SK-N-SH treated with all-trans-retinoic acid at 6 μM for 48 hours (cell line): ENCODE measurements around the gene ARID1B.

Experiments
- ARNTL ChIP-seq: fragments of 450-650 bp; formaldehyde crosslinking; IDR thresholded peaks from 2 replicates; pipeline ENCODE4 v1.5.0; 2020; ENCODE audit warnings: low read depth, mild to moderate bottlenecking, moderate library complexity, borderline replicate concordance
- CSDC2 ChIP-seq: fragments of 250-450 bp; sonication (Bioruptor Pico); IDR thresholded peaks from 2 replicates; pipeline ENCODE4 v1.5.0; 2020; ENCODE audit warnings: mild to moderate bottlenecking, moderate library complexity
- ESRRG ChIP-seq: fragments of 250-450 bp; sonication (Bioruptor Pico); IDR thresholded peaks from 2 replicates; pipeline ENCODE4 v1.6.1; 2021; ENCODE audit warnings: mild to moderate bottlenecking
- GLIS3 ChIP-seq: fragments of 250-450 bp; sonication (Bioruptor Pico); IDR thresholded peaks from 2 replicates; pipeline ENCODE4 v1.5.0; 2020; ENCODE audit warnings: mild to moderate bottlenecking, moderate library complexity
- ISL1 ChIP-seq: fragments of 250-450 bp; sonication (Bioruptor Pico); IDR thresholded peaks from 2 replicates; pipeline ENCODE4 v2.1.2; 2022; ENCODE audit warnings: mild to moderate bottlenecking, moderate library complexity
- RARB ChIP-seq: fragments of 250-450 bp; sonication (Bioruptor Pico); IDR thresholded peaks from 2 replicates; pipeline ENCODE4 v1.8.0; 2021; ENCODE audit warnings: mild to moderate bottlenecking, moderate library complexity
- ZC3H10 ChIP-seq: fragments of 250-450 bp; sonication (Bioruptor Pico); IDR thresholded peaks from 2 replicates; pipeline ENCODE4 v1.5.1; 2021; ENCODE audit warnings: mild to moderate bottlenecking, moderate library complexity
- ZFP3 ChIP-seq: fragments of 250-450 bp; sonication (Bioruptor Pico); IDR thresholded peaks from 2 replicates; pipeline ENCODE4 v1.5.0; 2020; ENCODE audit warnings: mild to moderate bottlenecking, moderate library complexity
- ZNF565 ChIP-seq: fragments of 450-650 bp; formaldehyde crosslinking; conservative IDR thresholded peaks from 2 replicates; pipeline ENCODE4 v1.5.0; 2020; ENCODE audit warnings: low read depth, mild to moderate bottlenecking, moderate library complexity
- ZNF70 ChIP-seq: fragments of 450-650 bp; formaldehyde crosslinking; IDR thresholded peaks from 2 replicates; pipeline ENCODE4 v1.5.0; 2020; ENCODE audit warnings: mild to moderate bottlenecking, moderate library complexity
- TF ChIP-seq, protein P1 (sequence below): fragments of 250-450 bp; sonication (Bioruptor Pico); IDR thresholded peaks from 2 replicates; pipeline ENCODE4 v1.8.0; 2020; ENCODE audit warnings: mild to moderate bottlenecking, moderate library complexity, borderline replicate concordance
- TF ChIP-seq, protein P2 (sequence below): fragments of 250-450 bp; sonication (Bioruptor Pico); IDR thresholded peaks from 2 replicates; pipeline ENCODE4 v1.5.1; 2020; ENCODE audit warnings: low read depth, mild to moderate bottlenecking, moderate library complexity
- TF ChIP-seq, protein P3 (sequence below): fragments of 250-450 bp; sonication (Bioruptor Pico); IDR thresholded peaks from 2 replicates; pipeline ENCODE4 v1.8.0; 2021; ENCODE audit warnings: low read depth, mild to moderate bottlenecking, moderate library complexity, borderline replicate concordance

DNA sequence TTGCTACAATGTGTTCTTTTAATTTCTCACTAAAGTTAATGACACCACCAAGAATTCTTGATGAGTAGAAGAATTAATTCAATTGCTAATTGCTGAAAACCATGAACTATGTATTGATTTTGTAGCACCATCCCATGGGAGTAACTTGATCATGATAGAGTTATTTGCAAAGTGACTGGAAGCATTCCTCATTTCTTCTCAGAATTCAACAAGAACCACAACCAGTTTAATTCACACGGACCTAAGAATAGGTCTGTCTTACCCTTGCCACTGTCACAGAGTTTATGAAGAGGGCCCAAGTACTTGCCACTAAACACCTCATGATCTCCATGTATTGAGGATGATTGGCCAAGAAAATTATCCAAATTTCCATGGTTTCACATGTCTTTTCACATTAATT, 324.0 kb downstream of the ARID1B start:
- TF ChIP-seq, protein P1, sequence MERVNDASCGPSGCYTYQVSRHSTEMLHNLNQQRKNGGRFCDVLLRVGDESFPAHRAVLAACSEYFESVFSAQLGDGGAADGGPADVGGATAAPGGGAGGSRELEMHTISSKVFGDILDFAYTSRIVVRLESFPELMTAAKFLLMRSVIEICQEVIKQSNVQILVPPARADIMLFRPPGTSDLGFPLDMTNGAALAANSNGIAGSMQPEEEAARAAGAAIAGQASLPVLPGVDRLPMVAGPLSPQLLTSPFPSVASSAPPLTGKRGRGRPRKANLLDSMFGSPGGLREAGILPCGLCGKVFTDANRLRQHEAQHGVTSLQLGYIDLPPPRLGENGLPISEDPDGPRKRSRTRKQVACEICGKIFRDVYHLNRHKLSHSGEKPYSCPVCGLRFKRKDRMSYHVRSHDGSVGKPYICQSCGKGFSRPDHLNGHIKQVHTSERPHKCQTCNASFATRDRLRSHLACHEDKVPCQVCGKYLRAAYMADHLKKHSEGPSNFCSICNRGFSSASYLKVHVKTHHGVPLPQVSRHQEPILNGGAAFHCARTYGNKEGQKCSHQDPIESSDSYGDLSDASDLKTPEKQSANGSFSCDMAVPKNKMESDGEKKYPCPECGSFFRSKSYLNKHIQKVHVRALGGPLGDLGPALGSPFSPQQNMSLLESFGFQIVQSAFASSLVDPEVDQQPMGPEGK (CRISPR knock-in tag) = no peak
- TF ChIP-seq ARNTL (CRISPR knock-in tag) (no peak), ZFP3 (no peak), ZNF70 (no peak), GLIS3 (CRISPR knock-in tag) (no peak), RARB (CRISPR knock-in tag) (no peak), CSDC2 (no peak), ESRRG (no peak), ZNF565 (CRISPR knock-in tag) (no peak), ISL1 (CRISPR knock-in tag) (no peak), ZC3H10 (no peak)
- TF ChIP-seq, protein P2, sequence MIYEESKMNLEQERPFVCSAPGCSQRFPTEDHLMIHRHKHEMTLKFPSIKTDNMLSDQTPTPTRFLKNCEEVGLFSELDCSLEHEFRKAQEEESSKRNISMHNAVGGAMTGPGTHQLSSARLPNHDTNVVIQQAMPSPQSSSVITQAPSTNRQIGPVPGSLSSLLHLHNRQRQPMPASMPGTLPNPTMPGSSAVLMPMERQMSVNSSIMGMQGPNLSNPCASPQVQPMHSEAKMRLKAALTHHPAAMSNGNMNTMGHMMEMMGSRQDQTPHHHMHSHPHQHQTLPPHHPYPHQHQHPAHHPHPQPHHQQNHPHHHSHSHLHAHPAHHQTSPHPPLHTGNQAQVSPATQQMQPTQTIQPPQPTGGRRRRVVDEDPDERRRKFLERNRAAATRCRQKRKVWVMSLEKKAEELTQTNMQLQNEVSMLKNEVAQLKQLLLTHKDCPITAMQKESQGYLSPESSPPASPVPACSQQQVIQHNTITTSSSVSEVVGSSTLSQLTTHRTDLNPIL (CRISPR knock-in tag) = no peak
- TF ChIP-seq, protein P3, sequence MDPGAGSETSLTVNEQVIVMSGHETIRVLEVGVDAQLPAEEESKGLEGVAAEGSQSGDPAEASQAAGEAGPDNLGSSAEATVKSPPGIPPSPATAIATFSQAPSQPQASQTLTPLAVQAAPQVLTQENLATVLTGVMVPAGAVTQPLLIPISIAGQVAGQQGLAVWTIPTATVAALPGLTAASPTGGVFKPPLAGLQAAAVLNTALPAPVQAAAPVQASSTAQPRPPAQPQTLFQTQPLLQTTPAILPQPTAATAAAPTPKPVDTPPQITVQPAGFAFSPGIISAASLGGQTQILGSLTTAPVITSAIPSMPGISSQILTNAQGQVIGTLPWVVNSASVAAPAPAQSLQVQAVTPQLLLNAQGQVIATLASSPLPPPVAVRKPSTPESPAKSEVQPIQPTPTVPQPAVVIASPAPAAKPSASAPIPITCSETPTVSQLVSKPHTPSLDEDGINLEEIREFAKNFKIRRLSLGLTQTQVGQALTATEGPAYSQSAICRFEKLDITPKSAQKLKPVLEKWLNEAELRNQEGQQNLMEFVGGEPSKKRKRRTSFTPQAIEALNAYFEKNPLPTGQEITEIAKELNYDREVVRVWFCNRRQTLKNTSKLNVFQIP (CRISPR knock-in tag) = no peak
